ENCODE data around the gene DCDC1.
"Not testable (repeated sequence)": the region's sequence is repeated elsewhere in the genome, so short reads cannot be mapped to it uniquely, and the experiment has no call there.

Gene DCDC1

GRCh38 chr11:30987819-30988218, 381.7 kb downstream of the DCDC1 start:
- no peak for DNase-seq (ENCODE audit: low read depth, low spot score)

GRCh38 chr11:30985536-30985935, 384.0 kb downstream of the DCDC1 start:
- DNase-seq (ENCODE audit: low read depth, low spot score), result no peak

GRCh38 chr11:30984827-30985226, 384.7 kb downstream of the DCDC1 start:
- DNase-seq (ENCODE audit: low read depth, low spot score), result no peak

- DNase-seq (ENCODE audit: low read depth, low spot score), result no peak
Measured at GRCh38 chr11:30984442-30984816, 385.1 kb downstream of the DCDC1 start.

- no peak for DNase-seq (ENCODE audit: low read depth, low spot score)
Measured at GRCh38 chr11:30983776-30984441, 385.6 kb downstream of the DCDC1 start.

GRCh38 chr11:30983143-30983542, 386.4 kb downstream of the DCDC1 start:
- no peak for DNase-seq (ENCODE audit: low read depth, low spot score)

- DNase-seq (ENCODE audit: low read depth, low spot score), result no peak
Measured at GRCh38 chr11:30967579-30967978, 402.0 kb downstream of the DCDC1 start.

GRCh38 chr11:30960387-30960992, 409.0 kb downstream of the DCDC1 start:
- DNase-seq (ENCODE audit: low read depth, low spot score), result no peak

GRCh38 chr11:30956751-30957150, 412.8 kb downstream of the DCDC1 start:
- DNase-seq (ENCODE audit: low read depth, low spot score), result no peak

GRCh38 chr11:30949838-30950237, 419.7 kb downstream of the DCDC1 start:
- DNase-seq (ENCODE audit: low read depth, low spot score), result no peak

- not testable (repeated sequence) for DNase-seq (ENCODE audit: low read depth, low spot score)
Measured at GRCh38 chr11:30947715-30948114, 421.8 kb downstream of the DCDC1 start.

GRCh38 chr11:30938810-30939209, 430.7 kb downstream of the DCDC1 start:
- DNase-seq (ENCODE audit: low read depth, low spot score), result no peak

GRCh38 chr11:30938171-30938570, 431.4 kb downstream of the DCDC1 start:
- no peak for DNase-seq (ENCODE audit: low read depth, low spot score)

GRCh38 chr11:30936491-30936890, 433.0 kb downstream of the DCDC1 start:
- DNase-seq (ENCODE audit: low read depth, low spot score), result no peak

- DNase-seq (ENCODE audit: low read depth, low spot score), result no peak
Measured at GRCh38 chr11:30935861-30936260, 433.7 kb downstream of the DCDC1 start.

GRCh38 chr11:30926130-30926529, 443.4 kb downstream of the DCDC1 start:
- DNase-seq (ENCODE audit: low read depth, low spot score), result no peak

- DNase-seq (ENCODE audit: low read depth, low spot score), result no peak
Measured at GRCh38 chr11:30921811-30922210, 447.7 kb downstream of the DCDC1 start.

- DNase-seq (ENCODE audit: low read depth, low spot score), result no peak
Measured at GRCh38 chr11:30919389-30920152, 450.0 kb downstream of the DCDC1 start.

- DNase-seq (ENCODE audit: low read depth, low spot score), result no peak
Measured at GRCh38 chr11:30917859-30918478, 451.6 kb downstream of the DCDC1 start.

- no peak for DNase-seq (ENCODE audit: low read depth, low spot score)
Measured at GRCh38 chr11:30917266-30917665, 452.3 kb downstream of the DCDC1 start.

- DNase-seq (ENCODE audit: low read depth, low spot score), result no peak
Measured at GRCh38 chr11:30916764-30917163, 452.8 kb downstream of the DCDC1 start.

GRCh38 chr11:30914143-30914762, 455.3 kb downstream of the DCDC1 start:
- no peak for DNase-seq (ENCODE audit: low read depth, low spot score)
